Thoracic aorta (tissue), 2 donors: ENCODE results near the gene ZNF586. TPM values are rescaled to one million over a fixed set of nuclear protein-coding genes. Genes with fewer than 3 reads are reported as not detected.
"Not testable (repeated sequence)": the region's sequence is repeated elsewhere in the genome, so short reads cannot be mapped to it uniquely, and the experiment has no call there.

Experiments used
- ATAC-seq: fragments of 150-250 bp; one replicate; pipeline ENCODE4 v1.8.0; 2017; ENCODE audit warnings: low read depth; ENCODE audit not compliant: insufficient number of reproducible peaks, low FRiP score
- DNase-seq: peaks from one replicate; pipeline ENCODE4 v3.0.0-alpha.2; 2020; ENCODE audit warnings: low spot score
- H3K27ac ChIP-seq, 2 donors: fragments of 200-600 bp; sonication (generic); 1 replicate in 1 of 2; 2 replicates in 1 of 2; pipeline ENCODE4 v1.5.1; 2016; ENCODE audit warnings: mild to moderate bottlenecking in 2 of 2, moderate library complexity in 2 of 2
- H3K27me3 ChIP-seq: fragments of 200-600 bp; sonication (generic); replicated peaks from 2 replicates; pipeline ENCODE4 v1.6.0; 2016; ENCODE audit warnings: mild to moderate bottlenecking; ENCODE audit not compliant: insufficient read depth
- H3K36me3 ChIP-seq: fragments of 200-600 bp; sonication (generic); one replicate; pipeline ENCODE4 v1.5.1; 2016
- H3K4me1 ChIP-seq, 2 donors: fragments of 200-600 bp; sonication (generic); 1 replicate in 1 of 2; 2 replicates in 1 of 2; pipeline versions ENCODE4 v1.5.1 to v1.6.0; 2016; ENCODE audit warnings: low read depth in 2 of 2, mild to moderate bottlenecking in 1 of 2; ENCODE audit not compliant: control insufficient read depth in 1 of 2
- H3K4me3 ChIP-seq: fragments of 200-600 bp; sonication (generic); 2 replicates; pipeline ENCODE4 v1.5.1; 2016; ENCODE audit warnings: mild to moderate bottlenecking
- H3K9me3 ChIP-seq: fragments of 200-600 bp; sonication (generic); 2 replicates; pipeline ENCODE4 v1.5.1; 2016
- total RNA-seq, 2 donors: library from RNA; depleted of rRNA; stranded (reverse); fragments of >200 nt; gene quantifications; one replicate each; pipeline versions ENCODE4 v1.1.0 to v1.2.3, GENCODE V29; 2016
- TF ChIP-seq, protein P1 (sequence below): fragments of 200-600 bp; sonication (generic); IDR thresholded peaks from one replicate; pipeline ENCODE4 v1.5.1; 2019; ENCODE audit warnings: antibody characterized with exemption

The ZNF586 gene
- total RNA-seq, 2 donors from 2014 or later, result 8.7 to 15.4 TPM

GRCh38 chr19:57819475-57820148 is 50.1 kb downstream of the ZNF586 start:
- Histone ChIP-seq H3K4me1 (peaks cover 10 to 13% of the 10 kb centered on the region in 2 donors), H3K27ac (peak overlapping the region; percentile 62 to 69), H3K9me3 (no peaks in the 10 kb centered on the region), H3K36me3 (no peaks in the 10 kb centered on the region), H3K4me3 (peak overlapping the region; percentile 96), H3K27me3 (no peaks in the 10 kb centered on the region)
- ATAC-seq (peak; percentile 77), DNase-seq (peak; percentile 59)
- TF ChIP-seq, protein P1, sequence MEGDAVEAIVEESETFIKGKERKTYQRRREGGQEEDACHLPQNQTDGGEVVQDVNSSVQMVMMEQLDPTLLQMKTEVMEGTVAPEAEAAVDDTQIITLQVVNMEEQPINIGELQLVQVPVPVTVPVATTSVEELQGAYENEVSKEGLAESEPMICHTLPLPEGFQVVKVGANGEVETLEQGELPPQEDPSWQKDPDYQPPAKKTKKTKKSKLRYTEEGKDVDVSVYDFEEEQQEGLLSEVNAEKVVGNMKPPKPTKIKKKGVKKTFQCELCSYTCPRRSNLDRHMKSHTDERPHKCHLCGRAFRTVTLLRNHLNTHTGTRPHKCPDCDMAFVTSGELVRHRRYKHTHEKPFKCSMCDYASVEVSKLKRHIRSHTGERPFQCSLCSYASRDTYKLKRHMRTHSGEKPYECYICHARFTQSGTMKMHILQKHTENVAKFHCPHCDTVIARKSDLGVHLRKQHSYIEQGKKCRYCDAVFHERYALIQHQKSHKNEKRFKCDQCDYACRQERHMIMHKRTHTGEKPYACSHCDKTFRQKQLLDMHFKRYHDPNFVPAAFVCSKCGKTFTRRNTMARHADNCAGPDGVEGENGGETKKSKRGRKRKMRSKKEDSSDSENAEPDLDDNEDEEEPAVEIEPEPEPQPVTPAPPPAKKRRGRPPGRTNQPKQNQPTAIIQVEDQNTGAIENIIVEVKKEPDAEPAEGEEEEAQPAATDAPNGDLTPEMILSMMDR, result peak; percentile 5

DNA sequence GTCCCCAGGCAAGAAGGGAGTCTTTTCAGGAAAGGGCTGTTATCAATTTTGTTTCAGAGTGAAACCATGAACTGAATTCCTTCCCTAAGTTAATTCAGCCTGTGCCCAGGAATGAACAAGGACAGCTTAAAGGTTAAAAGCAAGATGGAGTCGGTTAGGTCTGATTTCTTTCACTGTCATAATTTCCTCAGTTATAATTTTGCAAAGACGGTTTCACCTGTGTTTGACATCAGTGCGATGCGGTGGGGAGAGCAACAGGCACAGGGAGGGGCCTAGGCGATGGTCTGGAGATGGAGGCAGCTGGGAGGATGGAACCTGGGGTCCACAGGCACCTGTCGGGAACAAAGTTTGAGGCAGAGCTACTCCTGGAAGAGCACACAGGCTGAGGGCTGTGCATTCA is 51.1 kb downstream of the ZNF586 start:
- H3K27me3 ChIP-seq, result no peaks in the 10 kb centered on the region
- H3K4me3 ChIP-seq, result peak overlapping the region; percentile 96
- H3K9me3 ChIP-seq, result no peaks in the 10 kb centered on the region
- DNase-seq, result no peak
- TF ChIP-seq, protein P1, result no peak
- H3K4me1 ChIP-seq, result peaks cover 8 to 10% of the 10 kb centered on the region in 2 donors
- no peak for ATAC-seq
- H3K36me3 ChIP-seq, result no peaks in the 10 kb centered on the region
- no peak overlapping the region for H3K27ac ChIP-seq

DNA sequence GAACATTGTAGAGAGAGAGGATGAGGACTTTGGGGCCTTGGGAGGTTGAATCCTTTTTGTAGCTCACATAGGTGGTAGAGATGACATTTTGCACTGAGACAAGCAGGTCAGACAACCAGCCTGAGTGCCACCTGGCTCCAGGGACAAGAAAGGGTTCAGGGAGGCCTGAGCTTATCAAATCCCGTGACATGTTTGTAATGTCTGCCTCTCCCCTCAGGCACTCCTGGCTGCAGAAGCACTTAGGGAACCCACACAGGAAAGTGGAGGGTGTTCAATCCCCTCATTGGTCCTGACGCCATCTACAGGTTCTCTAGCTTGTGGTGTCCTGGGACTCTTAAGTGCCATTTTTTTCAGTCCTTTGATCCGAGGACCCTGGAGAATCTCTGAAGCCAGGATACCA is 51.6 kb downstream of the ZNF586 start:
- H3K27ac ChIP-seq, ATAC-seq, DNase-seq, H3K4me3 ChIP-seq, H3K27me3 ChIP-seq, H3K36me3 ChIP-seq, H3K9me3 ChIP-seq: not testable (repeated sequence)
- peaks cover 8 to 10% of the 10 kb centered on the region in 2 donors for H3K4me1 ChIP-seq

GRCh38 chr19:57821501-57821900 is 52.0 kb downstream of the ZNF586 start:
- not testable (repeated sequence) for H3K9me3 ChIP-seq, ATAC-seq, DNase-seq, H3K27me3 ChIP-seq, H3K27ac ChIP-seq, H3K36me3 ChIP-seq, H3K4me3 ChIP-seq
- peaks cover 8 to 10% of the 10 kb centered on the region in 2 donors for H3K4me1 ChIP-seq

DNA sequence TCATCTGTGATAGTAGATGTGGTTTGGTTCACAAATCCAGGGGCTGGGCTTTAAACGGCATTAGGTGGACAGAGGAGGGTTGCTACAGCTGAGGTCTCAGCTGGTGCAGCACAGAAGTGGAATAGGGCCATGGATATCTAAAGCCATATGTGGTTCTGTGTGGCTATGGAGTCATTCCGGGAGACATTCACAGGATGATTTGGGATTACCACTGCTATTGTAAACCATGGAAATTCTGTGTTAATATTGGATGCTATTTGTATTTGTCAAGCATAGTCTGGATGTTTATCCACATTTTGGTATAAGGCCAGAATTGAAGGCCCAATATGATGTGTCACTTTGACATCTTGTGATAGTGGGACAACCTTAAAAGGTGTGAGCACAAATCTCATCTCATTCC is 53.7 kb downstream of the ZNF586 start:
- H3K27me3 ChIP-seq, H3K4me3 ChIP-seq, DNase-seq, H3K36me3 ChIP-seq, H3K9me3 ChIP-seq, H3K27ac ChIP-seq, ATAC-seq: not testable (repeated sequence)
- H3K4me1 ChIP-seq, result peaks cover 8 to 10% of the 10 kb centered on the region in 2 donors

DNA sequence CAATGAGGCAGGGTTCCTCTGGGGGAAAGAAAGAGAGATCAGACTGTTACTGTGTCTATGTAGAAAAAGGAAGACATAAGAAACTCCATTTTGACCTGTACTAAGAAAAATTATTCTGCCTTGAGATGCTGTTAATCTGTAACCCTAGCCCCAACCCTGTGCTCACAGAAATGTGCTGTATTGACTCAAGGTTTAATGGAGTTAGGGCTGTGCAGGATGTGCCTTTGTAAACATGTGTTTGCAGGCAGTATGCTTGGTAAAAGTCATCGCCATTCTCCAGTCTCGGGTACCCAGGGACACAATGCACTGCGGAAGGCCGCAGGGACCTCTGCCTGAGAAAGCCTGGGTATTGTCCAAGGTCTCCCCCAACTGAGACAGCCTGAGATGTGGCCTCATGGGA is 54.1 kb downstream of the ZNF586 start:
- not testable (repeated sequence) for H3K9me3 ChIP-seq, H3K27ac ChIP-seq, H3K4me3 ChIP-seq, ATAC-seq, DNase-seq, H3K27me3 ChIP-seq, H3K36me3 ChIP-seq
- H3K4me1 ChIP-seq, result peaks cover 8 to 10% of the 10 kb centered on the region in 2 donors

- Histone ChIP-seq H3K9me3 (no peaks in the 10 kb centered on the region), H3K4me3 (no peak overlapping the region), H3K27ac (no peak overlapping the region), H3K27me3 (no peaks in the 10 kb centered on the region), H3K36me3 (no peaks in the 10 kb centered on the region), H3K4me1 (peaks cover 5 to 6% of the 10 kb centered on the region in 2 donors)
- DNase-seq, result no peak
- TF ChIP-seq, protein P1, result no peak
- no peak for ATAC-seq
Observed at GRCh38 chr19:57825511-57825910, 56.0 kb downstream of the ZNF586 start.
